ENCODE data around the gene HK3.

Gene HK3

DNA sequence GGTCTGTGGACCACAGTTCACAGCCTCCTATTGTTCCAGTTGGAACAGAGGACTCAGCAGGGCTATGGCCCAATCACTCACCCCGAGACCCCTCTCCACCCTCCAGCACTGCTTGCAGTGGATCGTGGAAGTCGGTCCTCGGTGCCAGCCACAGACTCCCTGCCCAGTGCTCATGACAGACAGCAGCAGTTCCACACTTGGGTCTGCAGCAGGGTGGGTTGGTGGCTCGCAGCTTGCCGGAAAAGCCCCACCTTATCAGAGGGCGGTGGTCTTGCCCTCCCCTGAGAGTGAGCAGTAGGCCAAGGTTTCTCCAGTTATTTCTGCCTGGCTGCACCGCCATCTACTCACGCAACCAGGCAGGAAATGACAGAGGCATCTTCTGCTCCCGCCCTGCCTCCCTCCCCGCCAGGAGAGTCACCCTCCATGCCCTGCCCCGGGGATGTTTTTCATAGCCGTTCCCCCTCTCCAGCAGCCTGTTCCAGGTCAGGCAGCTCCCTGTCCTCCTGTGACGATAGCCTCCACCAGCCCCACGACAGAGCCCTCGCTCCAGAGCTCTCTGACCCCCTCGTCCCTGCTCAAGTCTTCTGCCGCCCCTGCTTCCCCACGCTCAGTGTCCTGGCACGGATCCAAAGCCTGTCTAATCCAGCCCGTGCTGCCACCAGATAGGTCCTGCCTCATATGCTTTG lies 54.3 kb downstream of the HK3 start:
- TF ChIP-seq, protein P1, sequence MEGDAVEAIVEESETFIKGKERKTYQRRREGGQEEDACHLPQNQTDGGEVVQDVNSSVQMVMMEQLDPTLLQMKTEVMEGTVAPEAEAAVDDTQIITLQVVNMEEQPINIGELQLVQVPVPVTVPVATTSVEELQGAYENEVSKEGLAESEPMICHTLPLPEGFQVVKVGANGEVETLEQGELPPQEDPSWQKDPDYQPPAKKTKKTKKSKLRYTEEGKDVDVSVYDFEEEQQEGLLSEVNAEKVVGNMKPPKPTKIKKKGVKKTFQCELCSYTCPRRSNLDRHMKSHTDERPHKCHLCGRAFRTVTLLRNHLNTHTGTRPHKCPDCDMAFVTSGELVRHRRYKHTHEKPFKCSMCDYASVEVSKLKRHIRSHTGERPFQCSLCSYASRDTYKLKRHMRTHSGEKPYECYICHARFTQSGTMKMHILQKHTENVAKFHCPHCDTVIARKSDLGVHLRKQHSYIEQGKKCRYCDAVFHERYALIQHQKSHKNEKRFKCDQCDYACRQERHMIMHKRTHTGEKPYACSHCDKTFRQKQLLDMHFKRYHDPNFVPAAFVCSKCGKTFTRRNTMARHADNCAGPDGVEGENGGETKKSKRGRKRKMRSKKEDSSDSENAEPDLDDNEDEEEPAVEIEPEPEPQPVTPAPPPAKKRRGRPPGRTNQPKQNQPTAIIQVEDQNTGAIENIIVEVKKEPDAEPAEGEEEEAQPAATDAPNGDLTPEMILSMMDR (IDR thresholded peaks at IDR 0.05; ENCODE audit: insufficient read depth, low read depth, low read length, missing control alignments), result no peak
- DNase-seq (ENCODE audit: low read depth), result no peak
- H3K4me3 ChIP-seq (ENCODE audit: low read depth, low read length), result no peak overlapping the region

DNA sequence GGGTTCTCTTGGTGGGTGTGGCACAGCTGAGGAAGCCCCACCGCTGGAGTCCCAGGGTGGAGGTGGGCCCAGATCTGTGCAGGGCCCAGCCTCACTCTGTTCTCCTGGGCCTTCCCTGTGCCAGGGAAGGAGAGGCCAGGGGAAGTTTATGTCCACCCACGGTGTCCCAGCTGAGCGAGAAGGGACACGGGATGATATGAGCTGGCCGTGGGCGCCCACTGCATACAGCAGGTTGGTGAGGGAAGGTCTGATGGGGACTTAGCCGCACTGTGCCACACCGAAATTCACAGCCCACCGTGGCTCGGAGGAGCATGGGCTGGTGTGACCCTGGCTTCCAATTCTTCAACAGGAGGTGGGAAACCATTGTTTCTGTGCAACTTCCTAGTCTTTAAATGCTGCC lies 54.9 kb downstream of the HK3 start:
- TF ChIP-seq, protein P1 (IDR thresholded peaks at IDR 0.05; ENCODE audit: insufficient read depth, low read depth, low read length, missing control alignments), result no peak
- no peak overlapping the region for H3K4me3 ChIP-seq (ENCODE audit: low read depth, low read length)
- no peak for DNase-seq (ENCODE audit: low read depth)

DNA sequence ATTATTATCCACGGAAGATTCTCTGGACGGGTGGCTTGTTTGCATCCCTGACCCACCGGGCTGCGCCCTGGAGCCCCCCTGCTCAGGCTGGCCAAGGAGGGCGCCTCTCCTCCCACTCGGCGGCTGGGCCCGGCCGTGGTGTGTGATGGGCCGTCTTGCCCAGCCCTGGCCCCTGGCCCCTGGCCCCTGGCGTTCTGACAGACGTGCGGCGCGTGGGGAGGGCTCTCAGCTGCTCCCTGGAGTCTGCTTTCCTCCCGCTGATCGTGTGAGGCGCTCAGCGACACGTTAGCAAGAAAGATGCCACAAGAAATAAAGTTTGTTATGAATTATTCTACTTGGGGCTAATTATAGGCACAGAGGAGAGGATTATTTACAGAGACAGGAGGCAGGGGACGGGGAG lies 55.5 kb downstream of the HK3 start:
- TF ChIP-seq, protein P1 (IDR thresholded peaks at IDR 0.05; ENCODE audit: insufficient read depth, low read depth, low read length, missing control alignments), result no peak
- H3K4me3 ChIP-seq (ENCODE audit: low read depth, low read length), result no peak overlapping the region
- DNase-seq (ENCODE audit: low read depth), result no peak

DNA sequence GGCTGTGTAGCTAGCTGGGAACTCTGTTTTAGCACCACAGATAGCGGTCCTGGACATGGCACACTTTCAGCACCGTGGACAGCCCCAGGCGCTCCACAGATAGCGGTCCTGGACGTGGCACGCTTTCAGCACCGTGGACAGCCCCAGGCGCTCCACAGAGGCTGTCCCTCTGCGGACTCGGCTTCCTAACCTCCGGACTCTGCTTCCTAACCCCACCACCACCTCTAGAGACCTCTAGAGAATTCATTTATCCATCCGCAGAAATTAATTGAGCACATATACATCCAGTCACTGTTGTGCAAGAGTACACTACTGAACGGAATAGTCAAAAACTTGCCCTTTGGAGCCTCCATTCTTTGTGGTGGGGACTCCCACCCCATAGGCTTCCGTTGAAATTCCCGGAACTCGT lies 61.4 kb downstream of the HK3 start:
- DNase-seq (ENCODE audit: low read depth), result peak; percentile 81
- TF ChIP-seq, protein P1 (IDR thresholded peaks at IDR 0.05; ENCODE audit: insufficient read depth, low read depth, low read length, missing control alignments), result no peak
- H3K4me3 ChIP-seq (ENCODE audit: low read depth, low read length), result no peak overlapping the region

DNA sequence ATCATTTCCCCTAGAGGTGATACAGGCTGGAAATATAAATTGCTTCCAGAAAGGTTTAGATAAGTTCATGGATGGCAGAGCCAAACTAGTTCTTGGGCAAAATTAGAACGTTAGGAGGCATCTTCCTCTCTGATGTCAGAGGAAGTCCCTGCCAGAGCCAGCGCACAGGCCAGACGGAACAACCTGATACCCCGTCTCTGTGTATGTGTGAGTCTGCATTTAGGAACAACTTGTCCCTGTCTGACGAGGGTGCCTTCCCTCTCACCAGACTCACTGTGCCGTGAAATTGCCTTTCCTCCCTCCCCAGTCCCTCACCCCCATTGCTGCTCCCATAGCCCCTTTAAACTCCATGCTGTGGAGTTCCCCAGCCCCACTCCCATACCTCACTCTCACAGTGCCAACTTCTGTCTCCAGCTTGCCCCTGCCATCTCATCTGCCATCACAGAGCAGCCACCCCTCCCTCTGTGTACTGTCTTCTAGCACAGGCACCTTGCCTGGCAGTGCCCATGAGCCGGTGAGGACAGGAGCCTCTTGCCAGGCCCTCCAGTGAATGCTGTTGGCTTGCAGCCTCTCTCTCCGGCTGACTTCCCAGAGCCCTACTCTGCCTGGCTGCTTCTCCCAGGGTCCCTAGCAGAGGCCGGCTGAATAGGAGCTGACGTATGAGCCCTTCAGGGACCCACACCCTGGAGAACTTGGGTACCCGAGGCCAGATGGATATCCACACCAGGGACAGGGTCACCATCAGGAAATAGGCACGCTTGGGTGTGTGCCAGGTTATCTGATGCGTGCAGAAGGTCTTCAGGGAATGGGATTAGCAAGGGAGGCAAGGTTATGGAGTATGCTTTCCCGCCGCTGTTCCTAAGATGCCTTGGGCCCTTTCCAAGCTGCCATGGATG lies 62.1 kb downstream of the HK3 start:
- TF ChIP-seq, protein P1 (IDR thresholded peaks at IDR 0.05; ENCODE audit: insufficient read depth, low read depth, low read length, missing control alignments), result no peak
- no peak overlapping the region for H3K4me3 ChIP-seq (ENCODE audit: low read depth, low read length)
- DNase-seq (ENCODE audit: low read depth), result no peak

DNA sequence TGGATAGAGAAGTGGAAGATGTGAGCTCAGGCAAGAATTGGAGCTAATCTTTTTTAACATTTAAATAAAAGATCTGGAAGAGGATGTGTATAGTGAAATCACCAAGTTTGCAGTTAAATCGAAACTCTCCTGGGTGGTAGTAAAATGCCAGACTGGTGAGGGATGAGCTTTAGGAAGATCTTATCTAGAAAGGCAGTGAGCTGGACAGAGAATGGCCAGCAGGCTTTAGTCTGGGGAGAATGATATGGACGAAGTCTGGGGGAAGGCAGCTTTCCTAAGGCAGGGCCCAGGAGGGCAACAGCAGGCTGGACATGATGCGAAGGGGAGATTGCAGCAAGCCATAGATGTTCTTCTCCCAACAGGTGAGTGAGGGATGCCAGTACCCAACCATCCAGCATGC lies 63.2 kb downstream of the HK3 start:
- TF ChIP-seq, protein P1 (IDR thresholded peaks at IDR 0.05; ENCODE audit: insufficient read depth, low read depth, low read length, missing control alignments), result no peak
- DNase-seq (ENCODE audit: low read depth), result no peak
- no peak overlapping the region for H3K4me3 ChIP-seq (ENCODE audit: low read depth, low read length)
